Heart right ventricle (tissue), 16 donors: Measurements from ENCODE around the gene ETDA. TPM values are rescaled to one million over a fixed set of nuclear protein-coding genes. Genes with fewer than 3 reads are reported as not detected.
A peak's percentile ranks its signal among the peaks of the same experiment; 100 is the strongest.
"Not testable (repeated sequence)": the region's sequence is repeated elsewhere in the genome, so short reads cannot be mapped to it uniquely, and the experiment has no call there.

ENCODE experiments used
- ATAC-seq, 8 donors: fragments of 200-7000 bp; cut with Tn5 transposase; one replicate each; pipeline ENCODE4 v1.9.1; 2020; ENCODE audit warnings: mild to moderate bottlenecking in 8 of 8, moderate library complexity in 8 of 8, moderate number of reproducible peaks in 1 of 8
- DNase-seq, 2 donors: peaks; one replicate each; pipeline ENCODE4 v3.0.0-alpha.2; 2020
- H3K27ac ChIP-seq, 10 donors: fragments of 200-600 bp; sonication (generic) in 2 of 10; one replicate each; pipeline versions ENCODE4 v1.5.0 to v1.8.0; 2020 to 2022; ENCODE audit warnings: mild to moderate bottlenecking in 3 of 10
- H3K27me3 ChIP-seq, 7 donors: fragments of 200-600 bp; one replicate each; pipeline ENCODE4 v1.8.0; 2021 to 2022; ENCODE audit warnings: mild to moderate bottlenecking in 2 of 7
- H3K36me3 ChIP-seq, 9 donors: fragments of 200-600 bp; sonication (generic) in 1 of 9; one replicate each; pipeline versions ENCODE4 v1.5.0 to v1.8.0; 2020 to 2022; ENCODE audit warnings: mild to moderate bottlenecking in 2 of 9
- H3K4me1 ChIP-seq, 9 donors: fragments of 200-600 bp; sonication (generic) in 1 of 9; one replicate each; pipeline versions ENCODE4 v1.5.0 to v1.8.0; 2020 to 2022; ENCODE audit warnings: mild to moderate bottlenecking in 4 of 9
- H3K4me3 ChIP-seq, 10 donors: fragments of 200-600 bp; sonication (generic) in 2 of 10; one replicate each; pipeline versions ENCODE4 v1.5.0 to v1.8.0; 2020 to 2022; ENCODE audit warnings: mild to moderate bottlenecking in 7 of 10, moderate library complexity in 2 of 10
- H3K9me3 ChIP-seq, 11 donors: fragments of 200-600 bp in 10 of 11; sonication (generic) in 2 of 11; one replicate each; pipeline versions ENCODE4 v1.5.0 to v1.8.0; 2013 to 2022; ENCODE audit warnings: mild to moderate bottlenecking in 2 of 11, control low read depth in 1 of 11, moderate library complexity in 1 of 11
- CTCF ChIP-seq, 9 donors: fragments of 200-600 bp; sonication (generic) in 2 of 9; IDR thresholded peaks; one replicate each; pipeline versions ENCODE4 v1.5.0 to v1.8.0; 2021 to 2022; ENCODE audit warnings: antibody characterized with exemption in 9 of 9, mild to moderate bottlenecking in 5 of 9, moderate library complexity in 1 of 9
- WGBS, 2 donors: extraction: QIAGEN DNeasy Blood & Tissue Kit; methylation state at CpG; one replicate each; pipeline ENCODE4 v1.1.7; 2013; ENCODE audit warnings: inconsistent platforms in 1 of 2; 5-methylcytosine and 5-hydroxymethylcytosine counted together
- intact Hi-C, 10 donors: fragments of 100-400 bp; cut with DNase I; formaldehyde crosslinking; loops; one replicate each; pipeline versions ENCODE4 v1.11.1 to v1.14.2; 2022
- long read RNA-seq, 3 donors: library from polyadenylated mRNA; unstranded; transcript quantifications; one replicate each; pipeline ENCODE4 v2.0.0, GENCODE V29; 2020 to 2021
- polyA plus RNA-seq, 2 donors: library from polyadenylated mRNA; stranded (reverse); fragments of 200-250 nt; gene quantifications; one replicate each; pipeline ENCODE4 v1.2.3, GENCODE V29; 2013
- total RNA-seq, 10 donors: library from RNA; stranded (reverse); fragmentation: NEBNext Ultra II Directional in 3 of 10; extraction: Animal tissue kit (Norgen Biotek cat#: 25700) in 3 of 10; gene quantifications; one replicate each; pipeline versions ENCODE4 v1.2.1 to v1.2.4, GENCODE V29; 2021 to 2023
- donor health status: Arrhythmogenic right ventricular cardiomyopathy.
- donor health status: ischemic (EF 13 %, LVEDD 7.1; RV severe dilation, severe dysfunction).
- donor health status: healthy with polysubstance abuse.
- donor health status: DM: no; HTN: yes; CAD: no.
- donor health status: DM: no; HTN: no; CAD: no.
- donor health status: ischemic (EF 25% LVEDD 6.9; RV normal size, moderate dysfunction).
- donor health status: ischemic (EF 25% LVEDD 5.7; RV mildly dilated, moderate dysfunction).
- donor health status: healthy.
- donor health status: DM: yes; HTN: yes; CAD: no.
- donor health status: Ischemic cardiomyopathy.
- donor health status: ischemic (EF 35%, LVEDD 5.7; RV mildly dilated, moderate dysfunction).
- donor health status: nonischemic (EF 11% LVEDD 7.7; RV severe dilation, severe dysfunction).
- donor health status: DM: yes; HTN: yes; CAD: no.
- donor health status: PGD.
- donor health status: ischemic (EF 29% LVEDD 5.4; RV normal size, mild dysfunction).
- donor health status: nonischemic (EF 23%, LVEDD 6.1; RV moderate dilation, normal function).

Gene ETDA
- total RNA-seq: not detected
- polyA plus RNA-seq: not detected
- long read RNA-seq, donor 1: 0 reads
- long read RNA-seq, donor 2: 0 reads
- long read RNA-seq, donor 3: 0 reads

DNA sequence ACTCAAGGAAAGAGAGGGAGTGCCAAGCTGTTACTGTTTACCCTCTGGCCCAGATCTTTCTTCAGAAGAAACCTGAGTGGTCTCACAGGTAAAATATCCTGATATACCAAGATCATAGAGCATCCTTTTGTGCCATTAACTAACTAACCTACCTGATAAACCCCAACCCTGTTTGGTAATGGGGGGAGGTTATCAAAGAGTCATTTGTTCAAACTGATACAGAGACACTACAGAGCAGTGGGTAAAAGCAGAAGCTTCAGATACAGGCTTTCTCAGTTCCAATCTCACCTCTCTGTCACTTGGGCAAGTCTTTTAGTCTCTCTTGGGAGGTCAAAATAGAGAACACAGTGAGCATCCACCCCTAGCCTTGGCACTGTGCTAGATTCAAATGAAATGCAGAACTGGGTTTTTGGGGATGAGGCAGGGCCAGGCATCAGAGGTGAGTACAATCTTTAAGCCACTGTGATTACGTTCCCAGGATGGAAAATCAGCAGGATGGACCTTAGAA, at the start of gene ETDA:
TSS of gene ETDA (plus strand) at position 51 of the 508 bp plus-strand sequence. CDS start 1,216 bp downstream, outside the sequence.
- H3K36me3 ChIP-seq, H3K4me1 ChIP-seq, intact Hi-C loops, ATAC-seq, DNase-seq, H3K27ac ChIP-seq, H3K9me3 ChIP-seq, H3K27me3 ChIP-seq, H3K4me3 ChIP-seq: not testable (repeated sequence)
- WGBS, 2 donors: no CpG with 5 or more reads among the region's 1 CpG

DNA sequence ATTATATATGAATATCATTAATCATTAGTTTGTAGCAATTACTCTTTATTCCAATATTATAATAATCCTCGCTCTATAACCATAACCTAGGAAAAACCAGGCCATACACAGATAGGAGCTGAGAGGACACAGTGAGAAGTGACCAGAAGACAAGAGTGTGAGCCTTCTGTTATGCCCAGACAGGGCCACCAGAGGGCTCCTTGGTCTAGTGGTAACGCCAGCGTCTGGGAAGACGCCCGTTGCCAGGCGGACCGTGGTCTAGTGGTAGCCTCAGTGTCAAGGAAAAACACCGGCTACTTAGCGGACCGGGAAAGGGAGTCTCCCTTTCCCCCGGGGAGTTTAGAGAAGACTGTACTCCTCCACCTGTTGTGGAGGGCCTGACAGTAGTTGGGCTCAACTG, 45.4 kb upstream of the ETDA start:
- not testable (repeated sequence) for H3K36me3 ChIP-seq, ATAC-seq

GRCh38 chrX:135213200-135213844, 38.5 kb upstream of the ETDA start:
- H3K27ac ChIP-seq: no peak overlapping the region
- DNase-seq (no peak), ATAC-seq (no peak)
- peaks cover 0 to 14% (median 0%) of the 10 kb centered on the region in 7 donors for H3K27me3 ChIP-seq
- intact Hi-C loops: no loop called here
- no peak overlapping the region for H3K4me3 ChIP-seq
- TF ChIP-seq CTCF (IDR thresholded peaks at IDR 0.05): no peak
- H3K4me1 ChIP-seq: no peaks in the 10 kb centered on the region
- no peaks in the 10 kb centered on the region for H3K36me3 ChIP-seq
- WGBS, 2 donors: 88 to 95% methylated on average over 8 of the region's 8 CpGs
- no peaks in the 10 kb centered on the region for H3K9me3 ChIP-seq

More for the DNA sequence above, 45.4 kb upstream of the ETDA start:
- H3K27ac ChIP-seq, H3K4me1 ChIP-seq, intact Hi-C loops, H3K9me3 ChIP-seq, H3K4me3 ChIP-seq: not testable (repeated sequence)
- 22 to 30% methylated on average over 10 to 11 of the region's 11 CpGs for WGBS, 2 donors
- peaks cover 0 to 31% (median 0%) of the 10 kb centered on the region in 7 donors for H3K27me3 ChIP-seq
- DNase-seq: peak in 1 of 2 donors; percentile 13
- peak in 8 of 9 donors; percentile 9 to 55 (median 34) for TF ChIP-seq CTCF (IDR thresholded peaks at IDR 0.05)

GRCh38 chrX:135245989-135246388, 5.9 kb upstream of the ETDA start:
- no CpG with 5 or more reads among the region's 6 CpGs for WGBS, 2 donors

DNA sequence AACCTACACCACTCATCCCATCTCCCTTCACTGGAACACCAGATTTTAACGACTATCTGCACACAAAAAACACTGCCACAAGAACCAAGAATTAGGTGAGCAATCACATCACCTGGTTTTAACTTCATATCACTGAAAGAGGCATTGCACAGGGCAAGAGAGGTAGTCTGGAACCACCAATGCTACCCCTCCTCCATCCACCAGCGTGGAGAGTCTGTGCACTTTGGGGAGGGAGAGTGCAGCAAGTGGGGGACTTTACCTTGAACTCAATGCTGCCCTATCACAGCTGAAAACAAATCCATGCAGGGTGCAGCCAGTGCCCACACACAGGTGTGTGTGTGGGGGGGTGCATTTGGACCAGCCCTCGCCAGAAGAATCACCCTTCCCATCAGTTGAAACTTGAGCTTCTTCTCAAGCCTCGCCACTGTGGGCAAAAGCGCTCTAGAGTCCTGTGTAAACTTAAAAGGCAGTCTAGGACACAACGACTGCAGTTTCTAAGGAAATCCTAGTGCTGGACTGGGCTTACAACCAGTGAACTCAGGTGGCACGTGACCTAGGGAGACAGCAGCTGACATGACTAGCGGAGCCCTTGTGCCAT, 4.3 kb downstream of the ETDA start:
- ATAC-seq, intact Hi-C loops, H3K27me3 ChIP-seq, H3K4me1 ChIP-seq, DNase-seq, H3K9me3 ChIP-seq, H3K4me3 ChIP-seq, H3K36me3 ChIP-seq, H3K27ac ChIP-seq: not testable (repeated sequence)
- 87 to 89% methylated on average over 6 of the region's 8 CpGs for WGBS, 2 donors

More at GRCh38 chrX:135245989-135246388, 5.9 kb upstream of the ETDA start:
- DNase-seq, H3K9me3 ChIP-seq, ATAC-seq, H3K27me3 ChIP-seq, H3K4me3 ChIP-seq, H3K4me1 ChIP-seq, H3K36me3 ChIP-seq, H3K27ac ChIP-seq, intact Hi-C loops: not testable (repeated sequence)

- TF ChIP-seq CTCF (IDR thresholded peaks at IDR 0.05): no peak
- no peaks in the 10 kb centered on the region for H3K36me3 ChIP-seq
- no peak for DNase-seq
- H3K9me3 ChIP-seq: no peaks in the 10 kb centered on the region
- no peak overlapping the region for H3K4me3 ChIP-seq
- no peaks in the 10 kb centered on the region for H3K27me3 ChIP-seq
- H3K4me1 ChIP-seq: no peaks in the 10 kb centered on the region
- WGBS, 2 donors: 96 to 99% methylated on average over 6 of the region's 6 CpGs
- H3K27ac ChIP-seq: no peak overlapping the region
- intact Hi-C loops: no loop called here
- no peak for ATAC-seq
Observed at GRCh38 chrX:135256923-135257322, 5.1 kb downstream of the ETDA start.
